Hepatocyte (in vitro differentiated cells): Measurements from ENCODE around the gene PRRC2A. TPM values are rescaled to one million over a fixed set of nuclear protein-coding genes. Genes with fewer than 3 reads are reported as not detected.

ENCODE experiments used
- DNase-seq: peaks from one replicate; pipeline ENCODE4 v3.0.0-alpha.2; 2016; ENCODE audit warnings: low spot score
- H2AFZ ChIP-seq: fragments of 200-600 bp; sonication (generic); 2 replicates; pipeline ENCODE4 v1.6.0; 2016; ENCODE audit warnings: antibody characterized with exemption, mild to moderate bottlenecking
- H3K27ac ChIP-seq: fragments of 200-600 bp; sonication (generic); 2 replicates; pipeline ENCODE4 v1.5.1; 2016; ENCODE audit warnings: mild to moderate bottlenecking
- H3K27me3 ChIP-seq: fragments of 200-600 bp; sonication (generic); 2 replicates; pipeline ENCODE4 v1.6.1; 2016
- H3K36me3 ChIP-seq: fragments of 200-600 bp; sonication (generic); replicated peaks from 2 replicates; pipeline ENCODE4 v1.5.1; 2016; ENCODE audit warnings: low read depth; ENCODE audit not compliant: insufficient read depth
- H3K4me1 ChIP-seq: fragments of 200-600 bp; sonication (generic); 2 replicates; pipeline ENCODE4 v1.5.1; 2016; ENCODE audit warnings: mild to moderate bottlenecking, moderate library complexity; ENCODE audit not compliant: insufficient read depth
- H3K4me2 ChIP-seq: fragments of 200-600 bp; sonication (generic); 2 replicates; pipeline ENCODE4 v1.6.0; 2016
- H3K4me3 ChIP-seq: fragments of 200-600 bp; sonication (generic); 2 replicates; pipeline ENCODE4 v1.5.1; 2016; ENCODE audit warnings: mild to moderate bottlenecking
- H3K79me2 ChIP-seq: fragments of 200-600 bp; sonication (generic); 2 replicates; pipeline ENCODE4 v1.6.0; 2017; ENCODE audit warnings: mild to moderate bottlenecking
- H3K9me2 ChIP-seq: fragments of 200-600 bp; sonication (generic); replicated peaks from 2 replicates; pipeline ENCODE4 v1.6.0; 2017; ENCODE audit warnings: mild to moderate bottlenecking; ENCODE audit not compliant: insufficient read depth
- H3K9me3 ChIP-seq: fragments of 200-600 bp; sonication (generic); 2 replicates; pipeline ENCODE4 v1.5.1; 2016; ENCODE audit warnings: low read depth, mild to moderate bottlenecking
- H4K20me1 ChIP-seq: fragments of 200-600 bp; sonication (generic); 2 replicates; pipeline ENCODE4 v1.6.0; 2016; ENCODE audit warnings: mild to moderate bottlenecking; ENCODE audit not compliant: insufficient read depth, poor library complexity, severe bottlenecking
- EZH2 ChIP-seq: fragments of 200-600 bp; sonication (generic); IDR thresholded peaks from 2 replicates; pipeline ENCODE4 v1.6.1; 2016; ENCODE audit warnings: antibody characterized with exemption, mild to moderate bottlenecking, borderline replicate concordance
- EZH2phosphoT487 ChIP-seq: fragments of 200-600 bp; sonication (generic); IDR thresholded peaks from one replicate; pipeline ENCODE4 v1.6.1; 2018; ENCODE audit warnings: antibody characterized with exemption, mild to moderate bottlenecking, low read depth, moderate library complexity; ENCODE audit not compliant: unreplicated experiment, severe bottlenecking
- WGBS: methylation state at CpG from one replicate; pipeline ENCODE4 v1.1.6; 2016; ENCODE audit warnings: low lambda C conversion rate; ENCODE audit errors: missing lambda C conversion rate; 5-methylcytosine and 5-hydroxymethylcytosine counted together
- polyA plus RNA-seq: library from polyadenylated mRNA; unstranded; fragments of >200 nt; fragmentation: Nextera tagmentation; extraction: Ambion mirVana; gene quantifications from 2 replicates; pipeline ENCODE4 v1.2.1, GENCODE V29; 2016
- total RNA-seq: library from RNA; depleted of rRNA; stranded (reverse); fragments of >200 nt; gene quantifications from 2 replicates; pipeline ENCODE4 v1.2.3, GENCODE V29; 2014
- TF ChIP-seq, protein P1 (sequence below): fragments of 200-600 bp; sonication (generic); IDR thresholded peaks from 2 replicates; pipeline ENCODE4 v1.5.1; 2016; ENCODE audit warnings: antibody characterized with exemption, mild to moderate bottlenecking; ENCODE audit not compliant: poor library complexity

Gene PRRC2A
- total and polyA plus RNA-seq, 2 experiments from 2014 or later: 47.5 to 50.2 TPM

GRCh38 chr6:31617010-31617409, 3.5 kb upstream of the PRRC2A start:
- H3K27ac ChIP-seq: no peak overlapping the region
- TF ChIP-seq, protein P1, sequence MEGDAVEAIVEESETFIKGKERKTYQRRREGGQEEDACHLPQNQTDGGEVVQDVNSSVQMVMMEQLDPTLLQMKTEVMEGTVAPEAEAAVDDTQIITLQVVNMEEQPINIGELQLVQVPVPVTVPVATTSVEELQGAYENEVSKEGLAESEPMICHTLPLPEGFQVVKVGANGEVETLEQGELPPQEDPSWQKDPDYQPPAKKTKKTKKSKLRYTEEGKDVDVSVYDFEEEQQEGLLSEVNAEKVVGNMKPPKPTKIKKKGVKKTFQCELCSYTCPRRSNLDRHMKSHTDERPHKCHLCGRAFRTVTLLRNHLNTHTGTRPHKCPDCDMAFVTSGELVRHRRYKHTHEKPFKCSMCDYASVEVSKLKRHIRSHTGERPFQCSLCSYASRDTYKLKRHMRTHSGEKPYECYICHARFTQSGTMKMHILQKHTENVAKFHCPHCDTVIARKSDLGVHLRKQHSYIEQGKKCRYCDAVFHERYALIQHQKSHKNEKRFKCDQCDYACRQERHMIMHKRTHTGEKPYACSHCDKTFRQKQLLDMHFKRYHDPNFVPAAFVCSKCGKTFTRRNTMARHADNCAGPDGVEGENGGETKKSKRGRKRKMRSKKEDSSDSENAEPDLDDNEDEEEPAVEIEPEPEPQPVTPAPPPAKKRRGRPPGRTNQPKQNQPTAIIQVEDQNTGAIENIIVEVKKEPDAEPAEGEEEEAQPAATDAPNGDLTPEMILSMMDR: no peak
- TF ChIP-seq EZH2 (no peak), EZH2phosphoT487 (no peak)
- H4K20me1 ChIP-seq: peaks cover 6% of the 10 kb centered on the region
- no peak for DNase-seq
- 88% methylated on average over 2 of the region's 2 CpGs for WGBS
- H3K9me2 ChIP-seq: no peaks in the 10 kb centered on the region
- no peaks in the 10 kb centered on the region for H3K9me3 ChIP-seq
- H2AFZ ChIP-seq: no peak overlapping the region
- H3K4me1 ChIP-seq: peaks cover 11% of the 10 kb centered on the region
- H3K4me2 ChIP-seq: no peak overlapping the region
- H3K36me3 ChIP-seq: no peaks in the 10 kb centered on the region
- H3K4me3 ChIP-seq: no peak overlapping the region
- peaks cover 12% of the 10 kb centered on the region for H3K79me2 ChIP-seq
- H3K27me3 ChIP-seq: no peaks in the 10 kb centered on the region

- H3K79me2 ChIP-seq: peaks cover 38% of the 10 kb centered on the region
- H3K27ac ChIP-seq: peak overlapping the region; percentile 90
- TF ChIP-seq, protein P1: no peak
- no peak for TF ChIP-seq EZH2
- no peak for TF ChIP-seq EZH2phosphoT487
- H3K4me3 ChIP-seq: peak overlapping the region; percentile 5
- H3K9me2 ChIP-seq: no peaks in the 10 kb centered on the region
- H3K9me3 ChIP-seq: no peaks in the 10 kb centered on the region
- H3K27me3 ChIP-seq: no peaks in the 10 kb centered on the region
- peaks cover 26% of the 10 kb centered on the region for H4K20me1 ChIP-seq
- peak; percentile 99 for DNase-seq
- H3K36me3 ChIP-seq: no peaks in the 10 kb centered on the region
- 1% methylated on average over 47 of the region's 50 CpGs for WGBS
- H2AFZ ChIP-seq: peak overlapping the region; percentile 37
- peak overlapping the region; percentile 69 for H3K4me2 ChIP-seq
- peaks cover 15% of the 10 kb centered on the region for H3K4me1 ChIP-seq
Observed at GRCh38 chr6:31619805-31620585, 520 bp upstream of the PRRC2A start.

- H2AFZ ChIP-seq: peak overlapping the region; percentile 43
- H3K4me3 ChIP-seq: peak overlapping the region; percentile 51
- TF ChIP-seq, protein P1: no peak
- TF ChIP-seq EZH2 (no peak), EZH2phosphoT487 (no peak)
- no peaks in the 10 kb centered on the region for H3K36me3 ChIP-seq
- no peaks in the 10 kb centered on the region for H3K9me3 ChIP-seq
- WGBS: 3% methylated on average over 15 of the region's 15 CpGs
- H3K4me1 ChIP-seq: peaks cover 8% of the 10 kb centered on the region
- H3K79me2 ChIP-seq: peaks cover 53% of the 10 kb centered on the region
- H3K9me2 ChIP-seq: no peaks in the 10 kb centered on the region
- H3K27ac ChIP-seq: peak overlapping the region; percentile 95
- no peaks in the 10 kb centered on the region for H3K27me3 ChIP-seq
- H3K4me2 ChIP-seq: peak overlapping the region; percentile 91
- no peak for DNase-seq
- peaks cover 26% of the 10 kb centered on the region for H4K20me1 ChIP-seq
Observed at GRCh38 chr6:31621320-31621939, 915 bp downstream of the PRRC2A start.
